ENCODE results near the gene TMED1.

TMED1 gene

DNA sequence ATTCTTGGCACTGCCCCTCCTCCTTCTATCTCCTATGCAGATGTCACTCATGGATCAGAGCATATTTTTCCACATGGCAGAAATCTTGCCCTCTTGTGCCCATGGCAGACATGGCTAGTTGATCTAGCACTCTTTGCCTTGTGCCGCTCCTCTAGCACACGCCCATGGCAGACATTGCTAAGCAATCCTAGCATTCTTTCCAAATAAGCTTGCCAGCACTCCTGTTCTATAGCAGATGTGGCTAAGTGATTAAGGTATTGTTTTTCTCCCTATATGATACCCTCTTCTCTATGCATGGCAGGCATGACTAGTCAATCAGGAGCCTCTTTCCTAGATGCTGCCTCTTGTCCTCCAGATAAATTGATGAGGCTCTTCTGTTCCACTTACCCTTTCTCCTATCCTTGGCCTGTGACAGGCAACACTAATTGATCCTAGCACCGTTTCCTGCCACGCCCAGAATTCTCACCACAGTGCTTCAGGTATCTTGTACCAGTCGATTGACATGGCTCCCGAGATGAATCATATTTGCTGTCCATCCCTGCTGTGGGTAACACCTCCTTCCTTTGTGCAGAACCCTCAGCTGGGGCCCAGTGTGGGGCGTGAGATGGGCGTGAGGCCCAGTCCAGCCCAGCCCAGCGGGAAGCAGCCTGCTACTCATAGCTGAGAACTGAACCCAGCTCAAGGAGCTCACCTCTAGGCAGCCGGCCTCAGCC is 26.9 kb downstream of the TMED1 start:
- DNase-seq, result no peak

- no peak for DNase-seq
Measured at GRCh38 chr19:10805758-10806247, 30.2 kb downstream of the TMED1 start.

DNA sequence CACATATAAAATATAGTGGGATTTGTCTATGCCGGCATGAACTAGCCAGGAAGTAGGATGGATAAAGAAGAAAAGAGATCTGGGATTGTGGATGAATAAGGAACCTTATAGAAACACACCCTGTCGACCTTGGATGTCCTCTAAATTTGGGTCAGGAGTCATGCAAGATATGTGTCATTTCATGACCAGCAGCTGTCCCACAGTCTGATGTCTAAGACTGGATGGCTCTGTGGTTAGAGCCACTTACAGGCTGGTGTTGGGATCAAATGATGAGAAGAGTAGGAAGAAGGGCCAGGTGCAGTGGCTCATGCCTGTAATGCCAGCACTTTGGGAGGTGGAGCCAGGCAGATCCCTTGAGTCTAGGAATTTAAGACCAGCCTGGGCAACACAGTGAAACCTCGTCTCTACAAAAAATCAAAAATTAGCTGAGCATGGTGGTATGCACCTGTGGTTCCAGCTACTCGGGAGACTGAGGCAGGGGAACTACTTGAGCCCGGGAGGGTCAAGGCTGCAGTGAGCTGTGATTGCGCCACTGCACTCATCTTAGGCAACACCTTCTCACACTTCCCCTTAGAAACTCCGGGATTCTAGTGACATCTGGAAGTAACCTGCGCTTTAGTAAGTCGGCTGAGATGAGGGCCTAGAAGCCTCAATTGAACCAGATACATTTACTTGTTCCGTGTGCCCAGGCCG is 30.8 kb downstream of the TMED1 start:
- peak in 1 of 2 experiments; percentile 31 for DNase-seq

GRCh38 chr19:10803252-10803651 is 32.8 kb downstream of the TMED1 start:
- no peak for DNase-seq

DNA sequence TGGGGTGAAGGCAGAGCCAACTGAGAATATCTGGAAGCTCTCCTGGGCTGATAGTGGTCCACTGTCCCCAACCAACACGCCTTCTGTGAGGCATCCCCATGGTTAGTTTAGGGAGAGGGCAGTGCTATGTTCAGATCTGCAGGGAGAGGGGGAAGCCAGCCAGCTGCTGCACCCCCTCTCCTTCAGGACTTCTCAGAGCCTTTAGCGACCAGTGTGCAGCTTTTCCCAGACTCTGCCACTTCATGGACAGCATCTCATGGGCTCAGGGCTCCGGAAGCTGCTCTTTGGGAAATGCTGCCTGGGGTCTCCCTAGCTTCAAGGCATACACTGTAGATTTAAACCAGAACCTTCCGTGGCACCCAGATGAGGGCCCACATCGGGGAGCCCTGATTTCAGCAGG is 33.5 kb downstream of the TMED1 start:
- no peak for DNase-seq

DNA sequence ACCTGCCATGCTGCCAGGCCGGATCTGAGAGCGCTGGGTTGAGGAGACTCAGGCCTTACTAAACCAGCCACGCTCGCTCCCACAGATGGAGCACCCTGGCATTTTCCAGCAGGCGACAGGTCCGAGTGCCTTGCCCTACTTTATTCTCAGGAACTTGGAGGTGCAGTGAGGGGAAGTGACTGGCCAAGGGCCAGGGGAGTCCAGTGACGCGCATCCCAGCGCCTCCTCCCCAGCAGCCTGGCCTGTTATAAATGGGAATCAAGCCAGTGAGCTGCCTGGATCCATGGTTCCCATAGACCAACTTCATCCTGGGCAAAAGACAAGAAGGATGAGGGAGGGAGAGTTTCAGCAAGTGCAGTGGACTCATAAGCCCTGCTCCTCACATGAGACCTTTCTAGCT is 35.5 kb downstream of the TMED1 start:
- DNase-seq, result no peak

DNA sequence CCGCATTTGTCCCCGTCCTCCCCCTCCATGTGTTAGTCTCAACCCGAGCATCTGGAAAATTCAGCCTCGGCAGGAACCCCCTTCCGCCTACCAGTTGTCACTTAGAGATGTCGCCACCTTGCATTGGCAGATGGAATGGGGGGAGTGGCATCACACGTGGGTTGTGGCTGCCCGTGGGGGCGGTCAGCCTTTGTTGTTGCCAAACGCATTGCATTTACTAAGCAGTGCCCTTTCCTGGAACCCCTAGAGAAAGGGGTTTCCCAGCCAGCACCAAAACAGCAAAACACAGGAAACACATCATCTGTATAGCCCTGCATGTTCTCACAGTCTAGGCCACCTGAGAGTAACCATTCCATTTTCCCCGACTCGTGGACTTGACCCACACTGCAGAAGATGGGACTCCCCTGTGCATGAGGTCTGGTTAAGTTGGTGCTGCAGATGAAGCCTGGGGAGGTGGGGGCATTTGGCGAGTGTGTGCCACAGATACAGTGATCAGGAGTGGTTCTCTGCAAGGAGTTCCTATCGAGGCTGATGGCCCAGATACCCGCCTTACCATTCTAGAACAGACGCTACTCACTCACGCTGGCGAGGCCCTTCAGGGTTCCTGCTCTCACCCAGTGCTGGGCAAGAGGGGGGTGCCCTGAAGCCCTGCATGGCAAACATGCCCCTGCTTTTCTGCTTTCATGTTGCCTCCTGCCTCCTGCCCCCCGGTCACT is 38.3 kb downstream of the TMED1 start:
- no peak for DNase-seq

GRCh38 chr19:10797078-10797477 is 38.9 kb downstream of the TMED1 start:
- DNase-seq, result no peak

GRCh38 chr19:10796653-10797052 is 39.4 kb downstream of the TMED1 start:
- DNase-seq, result no peak

GRCh38 chr19:10789866-10790265 is 46.1 kb downstream of the TMED1 start:
- DNase-seq, result no peak

DNA sequence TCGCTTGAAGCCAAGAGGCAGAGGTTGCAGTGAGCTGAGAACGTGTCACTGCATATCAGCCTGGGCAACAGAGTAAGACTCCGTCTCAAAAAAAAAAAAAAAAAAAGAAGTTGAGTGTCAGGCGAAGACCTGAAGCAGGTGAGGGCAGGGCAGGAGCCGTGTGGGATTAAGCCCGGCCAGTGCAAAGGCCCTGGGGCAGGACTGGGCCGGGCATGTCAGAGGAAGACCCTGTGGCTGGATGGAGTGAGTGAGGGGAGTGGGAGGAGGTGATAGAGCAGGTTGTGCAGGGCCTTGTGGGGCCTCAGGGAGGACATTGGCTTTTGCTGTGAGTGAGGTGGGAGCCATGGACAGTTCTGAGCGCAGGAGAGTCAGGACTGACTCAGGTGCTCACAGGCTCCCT is 47.9 kb downstream of the TMED1 start:
- no peak for DNase-seq

DNA sequence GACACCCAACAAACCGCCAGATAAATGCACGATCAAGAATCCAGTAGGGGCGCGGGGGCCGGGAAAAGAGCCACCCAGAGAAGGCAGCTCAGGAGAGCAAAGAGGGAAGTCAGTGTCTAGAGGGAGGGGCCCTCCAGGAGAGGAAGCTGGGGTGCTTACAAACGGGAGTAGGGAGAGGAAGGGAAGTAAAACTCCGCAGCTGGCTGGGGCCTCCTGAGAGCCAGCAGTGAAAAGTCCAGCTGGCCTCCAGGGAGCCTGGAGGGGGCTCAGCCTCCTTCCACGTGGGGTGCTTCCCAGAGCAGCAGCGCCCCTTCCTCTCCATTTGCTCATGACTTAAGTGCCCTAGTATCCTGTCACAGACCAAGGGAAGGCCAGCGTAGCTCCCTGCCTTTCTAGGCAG is 51.8 kb downstream of the TMED1 start:
- DNase-seq, result peak; percentile 45 to 58

GRCh38 chr19:10782795-10783194 is 53.2 kb downstream of the TMED1 start:
- no peak for DNase-seq

Measured in AML-193 (cell line).